Panc1 (cell line): Measurements from ENCODE around the gene GBF1. TPM values are rescaled to one million over a fixed set of nuclear protein-coding genes. Genes with fewer than 3 reads are reported as not detected.

Source experiments
- ATAC-seq: fragments of 200-7000 bp; cut with Tn5 transposase; 2 replicates; pipeline ENCODE4 v1.9.1; 2020; ENCODE audit warnings: mild to moderate bottlenecking, moderate library complexity
- BruUV-seq: library from RNA; stranded (reverse); fragments of 400-500 nt; replicated peaks from 2 replicates; lab custom pipeline; 2021; lab: Mats Ljungman, UMichigan
- CTCF ChIA-PET: fragments of 300-600 bp; sonication (Branson Sonifier 250); formaldehyde crosslinking; loops from one replicate; lab custom pipeline; 2022; ENCODE audit warnings: antibody characterized with exemption; lab: Charles Lee
- POLR2A ChIA-PET: fragments of 300-600 bp; sonication (Branson Sonifier 250); formaldehyde crosslinking; loops from one replicate; lab custom pipeline; 2022; ENCODE audit warnings: antibody characterized with exemption; lab: Charles Lee
- DNase-seq: peaks from one replicate; pipeline ENCODE4 v3.0.0-alpha.2; 2010; ENCODE audit warnings: low read depth, low spot score
- H3K27ac ChIP-seq: 2 replicates; pipeline ENCODE4 v1.5.1; 2011; ENCODE audit warnings: mild to moderate bottlenecking, low read length, inconsistent platforms
- H3K27me3 ChIP-seq: fragments of 200-500 bp; sonication (Bioruptor generic); 2 replicates; pipeline ENCODE4 v1.6.0; 2014; ENCODE audit warnings: low read length, inconsistent platforms; ENCODE audit not compliant: control insufficient read depth, insufficient read depth
- H3K36me3 ChIP-seq: fragments of 200-500 bp; sonication (Bioruptor generic); 2 replicates; pipeline ENCODE4 v1.5.1; 2014; ENCODE audit warnings: inconsistent platforms, mild to moderate bottlenecking, low read length, moderate library complexity; ENCODE audit not compliant: control insufficient read depth, insufficient read depth
- H3K4me1 ChIP-seq: 2 replicates; pipeline ENCODE4 v1.5.1; 2011; ENCODE audit warnings: inconsistent platforms, mild to moderate bottlenecking, low read length, moderate library complexity; ENCODE audit not compliant: control insufficient read depth, insufficient read depth
- H3K4me3 ChIP-seq, 2 experiments: 2 replicates each; pipeline ENCODE4 v1.5.1; 2011 to 2012; ENCODE audit warnings: low read depth in 2 of 2, low read length in 2 of 2, mild to moderate bottlenecking in 2 of 2, inconsistent platforms in 1 of 2, moderate library complexity in 1 of 2
- H3K9me3 ChIP-seq: fragments of 200-500 bp; sonication (Bioruptor generic); 2 replicates; pipeline ENCODE4 v1.5.1; 2014; ENCODE audit warnings: low read depth, mild to moderate bottlenecking, inconsistent platforms, low read length, moderate library complexity; ENCODE audit not compliant: control insufficient read depth, insufficient read depth
- CTCF ChIP-seq: fragments of 450-650 bp; IDR thresholded peaks from 2 replicates; pipeline ENCODE4 v1.5.1; 2017; ENCODE audit warnings: mild to moderate bottlenecking
- POLR2AphosphoS5 ChIP-seq: IDR thresholded peaks from 2 replicates; pipeline ENCODE4 v1.6.1; 2012; ENCODE audit warnings: mild to moderate bottlenecking, low read depth, low read length, moderate library complexity
- SIN3A ChIP-seq: IDR thresholded peaks from 2 replicates; pipeline ENCODE4 v1.6.1; 2012; ENCODE audit warnings: low read depth, mild to moderate bottlenecking, low read length, moderate library complexity, borderline replicate concordance; ENCODE audit not compliant: insufficient read depth
- TCF7L2 ChIP-seq: IDR thresholded peaks from 2 replicates; pipeline ENCODE4 v1.6.1; 2011; ENCODE audit warnings: mild to moderate bottlenecking, low read depth, low read length, inconsistent platforms
- in situ Hi-C: cut with HindIII; loops from 2 replicates; pipeline ENCODE4 v1.10.0; 2016; ENCODE audit warnings: low sequenced_read_pairs, low pct_unique_long_range_greater_than_20kb
- intact Hi-C: fragments of 100-400 bp; cut with micrococcal nuclease; formaldehyde crosslinking; loops from one replicate; pipeline ENCODE4 v1.10.0; 2022; ENCODE audit not compliant: unreplicated experiment
- total RNA-seq: library from RNA; stranded (reverse); gene quantifications from one replicate; pipeline ENCODE4 v1.2.1, GENCODE V29; 2021; ENCODE audit not compliant: unreplicated experiment
- TF ChIP-seq, protein P1 (sequence below), 2 experiments: IDR thresholded peaks; 2 replicates each; pipeline ENCODE4 v1.6.1; 2011 to 2012; ENCODE audit warnings: low read depth in 2 of 2, control low read depth in 1 of 2, low read length in 1 of 2, mild to moderate bottlenecking in 1 of 2, moderate library complexity in 1 of 2; ENCODE audit not compliant: insufficient read depth in 1 of 2

GBF1 gene
- total RNA-seq, 1 experiment from 2014 or later: 65.0 TPM

GRCh38 chr10:102242118-102242485, 3.2 kb upstream of the GBF1 start:
- DNase-seq (no peak), ATAC-seq (no peak)
- H3K4me1 ChIP-seq: peaks cover 21% of the 10 kb centered on the region
- H3K36me3 ChIP-seq: peaks cover 5% of the 10 kb centered on the region; the same call in 1 of the 2 replicates
- POLR2A ChIA-PET: interaction anchor here (0.6 to 0.7 kb wide), 2 partner anchors 115 to 193 kb away, joined by 3 to 7 read pairs; no protein-coding TSS in a partner anchor
- BruUV-seq: no TSS peak
- peak overlapping the region; percentile 67 to 84 for H3K4me3 ChIP-seq
- TF ChIP-seq SIN3A: no peak
- no peak for TF ChIP-seq CTCF
- no peak for TF ChIP-seq TCF7L2
- TF ChIP-seq POLR2AphosphoS5: no peak
- TF ChIP-seq, protein P1, sequence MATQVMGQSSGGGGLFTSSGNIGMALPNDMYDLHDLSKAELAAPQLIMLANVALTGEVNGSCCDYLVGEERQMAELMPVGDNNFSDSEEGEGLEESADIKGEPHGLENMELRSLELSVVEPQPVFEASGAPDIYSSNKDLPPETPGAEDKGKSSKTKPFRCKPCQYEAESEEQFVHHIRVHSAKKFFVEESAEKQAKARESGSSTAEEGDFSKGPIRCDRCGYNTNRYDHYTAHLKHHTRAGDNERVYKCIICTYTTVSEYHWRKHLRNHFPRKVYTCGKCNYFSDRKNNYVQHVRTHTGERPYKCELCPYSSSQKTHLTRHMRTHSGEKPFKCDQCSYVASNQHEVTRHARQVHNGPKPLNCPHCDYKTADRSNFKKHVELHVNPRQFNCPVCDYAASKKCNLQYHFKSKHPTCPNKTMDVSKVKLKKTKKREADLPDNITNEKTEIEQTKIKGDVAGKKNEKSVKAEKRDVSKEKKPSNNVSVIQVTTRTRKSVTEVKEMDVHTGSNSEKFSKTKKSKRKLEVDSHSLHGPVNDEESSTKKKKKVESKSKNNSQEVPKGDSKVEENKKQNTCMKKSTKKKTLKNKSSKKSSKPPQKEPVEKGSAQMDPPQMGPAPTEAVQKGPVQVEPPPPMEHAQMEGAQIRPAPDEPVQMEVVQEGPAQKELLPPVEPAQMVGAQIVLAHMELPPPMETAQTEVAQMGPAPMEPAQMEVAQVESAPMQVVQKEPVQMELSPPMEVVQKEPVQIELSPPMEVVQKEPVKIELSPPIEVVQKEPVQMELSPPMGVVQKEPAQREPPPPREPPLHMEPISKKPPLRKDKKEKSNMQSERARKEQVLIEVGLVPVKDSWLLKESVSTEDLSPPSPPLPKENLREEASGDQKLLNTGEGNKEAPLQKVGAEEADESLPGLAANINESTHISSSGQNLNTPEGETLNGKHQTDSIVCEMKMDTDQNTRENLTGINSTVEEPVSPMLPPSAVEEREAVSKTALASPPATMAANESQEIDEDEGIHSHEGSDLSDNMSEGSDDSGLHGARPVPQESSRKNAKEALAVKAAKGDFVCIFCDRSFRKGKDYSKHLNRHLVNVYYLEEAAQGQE (IDR thresholded peaks at IDR 0.05; ENCODE audit: insufficient read depth in 1 of 2, low read depth in 2 of 2, low read length in 1 of 2): no peak
- in situ Hi-C loops (no loop called here), intact Hi-C loops (no loop called here)
- CTCF ChIA-PET: interaction anchor here (1.0 kb wide), 1 partner anchor 10 kb away, joined by 4 read pairs; no protein-coding TSS in a partner anchor
- no peaks in the 10 kb centered on the region for H3K27me3 ChIP-seq
- H3K9me3 ChIP-seq: no peaks in the 10 kb centered on the region
- peak overlapping the region; percentile 64 for H3K27ac ChIP-seq

DNA sequence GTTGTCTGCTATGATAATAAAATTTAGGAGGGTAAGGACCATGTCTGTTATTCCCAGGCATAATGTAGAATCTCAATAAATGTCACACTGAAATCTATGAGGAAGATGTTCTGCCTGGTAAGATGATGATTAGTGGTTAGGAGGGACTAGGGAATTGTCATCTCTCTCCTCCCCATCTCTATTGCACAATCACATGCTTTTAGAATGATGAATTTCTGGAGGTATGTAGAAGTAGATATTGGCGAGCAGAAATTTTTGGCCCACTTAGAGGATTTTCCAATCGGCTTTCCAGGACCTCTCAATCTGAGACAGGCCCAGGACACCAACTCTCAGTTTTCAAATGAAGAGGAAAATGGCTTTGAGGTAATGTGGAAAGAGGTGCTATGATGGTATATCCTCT, 2.0 kb upstream of the GBF1 start:
- in situ Hi-C loops: no loop called here
- intact Hi-C loops: no loop called here
- ChIA-PET CTCF (no interaction called here), POLR2A (interaction anchor here (0.5 kb wide), 1 partner anchor 50 kb away, joined by 4 read pairs; no protein-coding TSS in a partner anchor)
- H3K9me3 ChIP-seq: no peaks in the 10 kb centered on the region
- H3K36me3 ChIP-seq: peaks cover 5% of the 10 kb centered on the region; the same call in 1 of the 2 replicates
- no peaks in the 10 kb centered on the region for H3K27me3 ChIP-seq
- BruUV-seq: no TSS peak
- no peak for ATAC-seq
- no peak for TF ChIP-seq TCF7L2
- TF ChIP-seq SIN3A: no peak
- TF ChIP-seq CTCF: no peak
- H3K27ac ChIP-seq: no peak overlapping the region
- H3K4me3 ChIP-seq: no peak overlapping the region
- no peak for DNase-seq
- peaks cover 32% of the 10 kb centered on the region for H3K4me1 ChIP-seq
